Activated T-cell treated with anti-CD3 and anti-CD28 coated beads for 24 hours (primary cell): ENCODE data around the gene MKRN1.
A peak's percentile ranks its signal among the peaks of the same experiment; 100 is the strongest.
"Not testable (repeated sequence)": the region's sequence is repeated elsewhere in the genome, so short reads cannot be mapped to it uniquely, and the experiment has no call there.

ENCODE experiments used
- DNase-seq: peaks from one replicate; pipeline ENCODE4 v3.0.0-alpha.2; 2020; ENCODE audit warnings: low read depth

Gene MKRN1

GRCh38 chr7:140479062-140479738 lies at the start of gene MKRN1:
Gene MKRN1 (minus strand): TSS chr7:140479505. CDS start chr7:140479344, 161 bp downstream.
- peak; percentile 91 for DNase-seq

DNA sequence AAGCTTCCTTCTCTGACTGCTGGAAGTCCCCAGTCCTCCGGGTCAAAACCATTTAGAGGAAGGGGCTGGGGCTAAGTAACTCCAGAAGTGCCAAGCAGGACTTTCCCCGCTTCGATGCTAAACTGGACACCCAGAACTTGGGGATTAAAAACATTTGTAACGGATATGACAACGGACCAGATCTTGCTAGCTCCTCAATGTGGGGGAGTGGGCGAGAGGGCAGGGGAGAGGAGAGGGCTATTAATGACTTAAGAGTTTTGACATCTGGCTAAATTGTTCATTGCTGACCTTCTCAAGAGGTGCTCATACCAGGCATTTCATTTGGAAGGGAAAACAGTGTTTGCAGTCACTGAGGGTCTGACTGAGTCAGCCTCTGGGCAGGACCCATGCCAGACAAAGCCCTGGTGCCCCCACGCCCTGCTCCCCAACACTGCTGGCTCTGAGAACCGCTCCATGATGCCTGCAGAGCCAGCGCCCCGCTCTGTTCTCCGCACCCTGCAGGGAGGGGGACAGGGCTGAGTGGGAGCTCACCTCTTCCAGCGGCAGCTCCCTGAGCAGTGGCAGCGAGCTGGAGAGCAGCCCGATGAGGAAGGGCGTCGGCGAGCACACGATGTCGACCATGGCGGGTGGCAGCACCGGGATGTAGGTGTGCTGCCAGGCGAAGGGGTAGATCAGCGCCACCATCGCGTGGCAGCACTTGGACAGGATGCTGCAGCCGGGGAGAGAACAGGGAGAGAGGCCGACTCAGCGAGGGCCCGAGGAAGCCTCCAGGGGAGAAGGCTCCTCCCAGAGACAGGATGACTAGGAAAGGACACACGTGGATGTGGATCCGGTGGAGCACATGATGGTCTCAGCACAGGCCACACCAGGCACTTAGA lies 47.7 kb upstream of the MKRN1 start:
- DNase-seq = no peak

- DNase-seq = no peak
Observed at GRCh38 chr7:140526214-140526613, 46.9 kb upstream of the MKRN1 start.

DNA sequence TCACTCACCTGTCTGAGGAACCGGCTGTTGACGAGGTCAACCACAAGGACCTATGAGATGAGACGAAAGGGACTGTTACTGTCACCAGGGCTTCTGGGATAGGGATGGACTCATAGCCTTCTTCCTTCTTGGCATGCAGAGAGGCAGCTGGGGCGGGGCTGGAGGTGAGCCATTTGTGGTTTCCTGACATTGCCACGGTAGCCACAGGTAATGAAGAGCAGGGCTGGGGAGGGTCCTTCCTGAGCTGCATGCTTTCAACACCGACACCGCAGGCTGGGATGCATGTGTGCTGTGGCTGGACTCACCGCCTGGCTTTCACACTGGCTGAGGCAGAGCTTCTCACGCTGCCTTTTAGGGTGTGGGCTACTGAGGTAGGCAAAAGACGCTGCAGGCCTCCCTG lies 46.4 kb upstream of the MKRN1 start:
- peak; percentile 4 for DNase-seq

DNA sequence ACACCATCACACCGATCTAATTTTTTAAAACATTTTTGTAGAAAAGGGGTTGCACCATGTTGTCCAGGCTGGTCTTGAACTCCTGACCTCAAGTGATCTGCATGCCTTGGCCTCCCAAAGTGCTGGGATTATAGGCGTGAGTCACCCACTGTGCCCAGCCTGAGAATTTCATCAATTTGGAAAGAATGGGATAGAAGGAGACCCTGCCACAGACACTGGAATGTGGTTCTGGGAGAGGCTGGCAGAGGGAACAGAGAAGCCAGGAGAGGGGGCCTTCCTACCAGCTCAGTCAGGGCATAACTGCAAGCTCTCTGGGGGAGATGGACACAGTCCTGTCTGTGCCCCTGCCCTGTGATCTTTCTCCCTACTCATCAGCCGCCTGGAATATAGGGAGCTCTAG lies 42.1 kb upstream of the MKRN1 start:
- no peak for DNase-seq

GRCh38 chr7:140519007-140519399 lies 39.7 kb upstream of the MKRN1 start:
- DNase-seq = no peak

DNA sequence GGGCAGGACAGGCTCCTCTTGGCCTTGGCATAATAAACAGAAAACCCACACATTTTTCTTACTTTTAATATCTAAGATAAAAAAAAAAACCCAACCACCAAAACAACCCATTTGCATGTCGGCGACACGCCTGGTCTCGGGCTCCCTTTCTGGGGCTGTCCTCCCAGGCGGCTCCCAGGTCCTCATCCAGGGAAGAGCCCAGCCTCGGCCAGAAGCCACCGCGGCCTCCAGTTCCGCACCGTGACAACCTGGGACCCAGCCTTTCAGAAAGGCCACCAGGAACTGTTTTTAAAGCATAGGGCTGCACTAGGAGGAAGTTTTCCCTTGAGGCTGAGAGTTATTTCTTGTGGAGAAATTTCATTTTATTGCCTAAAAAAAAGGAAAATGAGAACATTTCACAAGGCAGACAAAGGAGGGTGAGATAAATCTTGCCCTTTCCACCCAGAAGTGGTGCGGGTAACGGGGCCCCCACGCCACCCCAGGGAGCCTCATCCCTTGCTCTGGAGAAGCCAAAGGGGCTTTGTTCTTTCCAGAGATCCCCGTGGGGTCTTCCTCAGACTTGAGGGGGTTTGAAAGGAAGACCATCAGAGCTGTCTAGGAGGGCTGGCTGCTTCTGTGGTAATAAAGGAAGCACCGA lies 39.2 kb upstream of the MKRN1 start:
- no peak for DNase-seq

GRCh38 chr7:140517546-140518369 lies 38.5 kb upstream of the MKRN1 start:
- DNase-seq = peak; percentile 54

DNA sequence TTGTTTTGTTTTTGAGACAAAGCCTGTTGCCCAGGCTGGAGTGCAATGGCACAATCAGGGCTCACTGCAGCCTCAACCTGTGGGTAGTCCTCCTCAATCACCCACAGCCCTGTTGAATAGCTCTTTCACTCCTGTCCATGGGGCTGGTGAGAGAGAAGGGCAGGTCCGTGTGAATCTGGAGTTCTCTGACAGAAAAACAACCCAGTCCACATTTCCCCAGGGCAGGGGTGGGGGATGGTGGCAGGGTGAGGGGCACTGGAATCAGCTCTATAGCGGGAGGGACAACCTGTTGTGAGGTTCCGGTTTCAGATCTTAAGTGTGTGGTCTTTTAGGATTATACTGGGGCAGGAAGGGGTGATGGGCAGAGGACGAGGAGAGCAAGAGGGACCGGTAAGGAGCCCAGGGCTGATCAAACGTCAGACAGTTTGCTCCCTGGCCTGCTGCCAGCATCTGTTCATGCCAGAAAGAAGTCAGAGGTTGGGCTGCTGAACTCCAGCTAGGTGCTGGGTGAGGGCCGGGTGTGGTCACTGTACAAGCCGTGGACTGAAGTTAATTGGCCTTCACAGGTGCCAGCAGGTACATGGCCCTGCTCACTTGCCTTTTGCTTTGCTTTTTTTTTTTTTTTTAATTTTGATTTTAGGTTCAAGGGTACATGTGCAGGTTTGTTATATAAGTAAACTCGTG lies 33.2 kb upstream of the MKRN1 start:
- no peak for DNase-seq

GRCh38 chr7:140509789-140510188 lies 30.5 kb upstream of the MKRN1 start:
- no peak for DNase-seq

DNA sequence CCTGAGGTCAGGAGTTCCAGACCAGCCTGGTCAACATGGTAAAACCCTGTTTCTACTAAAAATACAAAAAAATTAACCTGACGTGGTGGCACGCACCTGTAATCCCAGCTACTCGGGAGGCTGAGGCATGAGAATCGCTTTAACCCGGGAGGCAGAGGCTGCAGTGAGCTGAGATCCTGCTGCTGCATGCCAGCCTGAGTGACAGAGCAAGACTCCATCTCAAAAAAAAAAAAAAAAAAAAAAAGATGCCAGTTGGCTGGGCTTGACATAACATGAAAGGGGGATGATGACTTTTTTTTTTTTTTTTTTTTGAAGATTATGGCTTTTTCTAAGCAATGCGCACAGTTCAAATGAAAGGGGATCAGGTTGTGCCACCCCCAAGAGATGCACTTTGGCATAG lies 28.3 kb upstream of the MKRN1 start:
- not testable (repeated sequence) for DNase-seq

GRCh38 chr7:140506788-140507464 lies 27.6 kb upstream of the MKRN1 start:
- DNase-seq = no peak

DNA sequence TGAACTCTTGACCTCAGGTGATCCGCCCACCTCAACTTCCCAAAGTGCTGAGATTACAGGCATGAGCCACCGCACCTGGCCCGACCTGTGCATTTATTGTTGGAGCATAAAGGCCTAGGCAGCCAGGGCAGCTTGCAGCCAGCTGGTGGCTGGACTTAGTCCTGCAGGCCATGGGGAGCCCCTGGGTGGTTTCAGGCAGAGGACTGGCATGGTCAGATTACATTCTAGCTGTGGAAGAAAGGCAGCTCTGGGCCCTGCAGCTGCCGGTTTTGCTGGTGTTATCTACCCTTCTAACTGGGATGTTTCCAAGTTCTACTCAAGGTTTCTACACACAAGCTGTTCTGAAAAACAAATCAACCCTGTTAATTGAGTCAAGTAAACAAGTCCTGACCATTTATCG lies 22.7 kb upstream of the MKRN1 start:
- no peak for DNase-seq

DNA sequence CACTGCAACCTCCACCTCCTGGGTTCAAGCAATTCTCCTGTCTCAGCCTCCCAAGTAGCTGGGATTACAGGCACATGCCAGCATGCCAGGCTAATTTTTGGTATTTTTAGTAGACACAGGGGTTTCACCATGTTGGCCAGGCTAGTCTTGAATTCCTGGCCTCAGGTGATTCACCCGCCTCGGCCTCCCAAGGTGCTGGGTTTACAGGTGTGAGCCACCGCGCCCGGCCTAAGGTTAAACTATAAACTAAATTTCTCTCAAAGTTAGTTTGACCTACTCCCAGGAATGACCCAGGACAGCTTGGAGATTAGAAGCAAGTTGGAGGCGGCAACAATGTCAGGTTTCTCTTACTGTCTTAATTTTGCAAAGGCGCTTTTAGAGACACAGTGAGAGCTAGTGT lies 18.5 kb upstream of the MKRN1 start:
- not testable (repeated sequence) for DNase-seq

- no peak for DNase-seq
Observed at GRCh38 chr7:140497241-140497769, 18.0 kb upstream of the MKRN1 start.

GRCh38 chr7:140495514-140496097 lies 16.3 kb upstream of the MKRN1 start:
- DNase-seq = no peak

GRCh38 chr7:140494867-140495266 lies 15.6 kb upstream of the MKRN1 start:
- DNase-seq = no peak

DNA sequence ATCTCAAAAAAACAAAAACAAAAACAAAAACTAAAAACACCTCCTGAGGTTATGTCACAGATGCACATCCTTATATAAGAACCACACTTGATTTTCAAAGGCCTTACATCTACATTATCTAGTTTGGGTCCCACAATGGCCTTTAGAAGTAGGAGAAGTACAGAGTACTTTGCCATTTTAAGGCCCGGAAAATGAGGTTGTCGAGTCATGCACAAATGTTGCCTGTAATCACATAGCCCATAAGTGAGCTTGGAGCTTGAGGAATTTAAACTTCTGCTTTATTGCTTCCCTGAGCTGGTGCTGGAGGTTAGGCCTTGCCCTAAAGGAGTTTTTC lies 9.7 kb upstream of the MKRN1 start:
- no peak for DNase-seq

GRCh38 chr7:140485500-140486265 lies 6.4 kb upstream of the MKRN1 start:
- no peak for DNase-seq
